ENCODE measurements around the gene PRUNE1.

GRCh38 chr1:151002051-151002450 lies 6.2 kb upstream of the PRUNE1 start:
- TF ChIP-seq, protein P1, sequence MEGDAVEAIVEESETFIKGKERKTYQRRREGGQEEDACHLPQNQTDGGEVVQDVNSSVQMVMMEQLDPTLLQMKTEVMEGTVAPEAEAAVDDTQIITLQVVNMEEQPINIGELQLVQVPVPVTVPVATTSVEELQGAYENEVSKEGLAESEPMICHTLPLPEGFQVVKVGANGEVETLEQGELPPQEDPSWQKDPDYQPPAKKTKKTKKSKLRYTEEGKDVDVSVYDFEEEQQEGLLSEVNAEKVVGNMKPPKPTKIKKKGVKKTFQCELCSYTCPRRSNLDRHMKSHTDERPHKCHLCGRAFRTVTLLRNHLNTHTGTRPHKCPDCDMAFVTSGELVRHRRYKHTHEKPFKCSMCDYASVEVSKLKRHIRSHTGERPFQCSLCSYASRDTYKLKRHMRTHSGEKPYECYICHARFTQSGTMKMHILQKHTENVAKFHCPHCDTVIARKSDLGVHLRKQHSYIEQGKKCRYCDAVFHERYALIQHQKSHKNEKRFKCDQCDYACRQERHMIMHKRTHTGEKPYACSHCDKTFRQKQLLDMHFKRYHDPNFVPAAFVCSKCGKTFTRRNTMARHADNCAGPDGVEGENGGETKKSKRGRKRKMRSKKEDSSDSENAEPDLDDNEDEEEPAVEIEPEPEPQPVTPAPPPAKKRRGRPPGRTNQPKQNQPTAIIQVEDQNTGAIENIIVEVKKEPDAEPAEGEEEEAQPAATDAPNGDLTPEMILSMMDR (IDR thresholded peaks at IDR 0.05; ENCODE audit: insufficient read depth, low read length, poor library complexity, severe bottlenecking) = no peak
- no peak for TF ChIP-seq EZH2phosphoT487 (conservative IDR thresholded peaks at IDR 0.05; ENCODE audit: low read length)

All from SU-DHL-6 (cell line).